Measurements from ENCODE around the gene SLITRK4. TPM values are rescaled to one million over a fixed set of nuclear protein-coding genes. Genes with fewer than 3 reads are reported as not detected.

Gene SLITRK4
- polyA plus RNA-seq (ENCODE audit: insufficient read length in 3 of 3): 10 to 100 TPM; 14.7 to 18.3 (median 17.9) TPM

- no peak for DNase-seq (ENCODE audit: low read depth in 3 of 3, low spot score in 2 of 3)
Observed at GRCh38 chrX:143635915-143636314, at the start of gene SLITRK4. Gene SLITRK4, minus strand, starts transcription at chrX:143636101. Its CDS starts 4,993 bp downstream, at chrX:143631108.

- DNase-seq (ENCODE audit: low read depth in 3 of 3, low spot score in 2 of 3): no peak
Observed at GRCh38 chrX:143683486-143683885, 47.6 kb upstream of the SLITRK4 start.

- DNase-seq (ENCODE audit: low read depth in 3 of 3, low spot score in 2 of 3): no peak
Observed at GRCh38 chrX:143674926-143675325, 39.0 kb upstream of the SLITRK4 start.

- DNase-seq (ENCODE audit: low read depth in 3 of 3, low spot score in 2 of 3): no peak
Observed at GRCh38 chrX:143669395-143669794, 33.5 kb upstream of the SLITRK4 start.

GRCh38 chrX:143664302-143664701 is 28.4 kb upstream of the SLITRK4 start:
- DNase-seq (ENCODE audit: low read depth in 3 of 3, low spot score in 2 of 3): no peak

- DNase-seq (ENCODE audit: low read depth in 3 of 3, low spot score in 2 of 3): no peak
Observed at GRCh38 chrX:143663755-143664154, 27.9 kb upstream of the SLITRK4 start.

GRCh38 chrX:143661286-143661685 is 25.4 kb upstream of the SLITRK4 start:
- no peak for DNase-seq (ENCODE audit: low read depth in 3 of 3, low spot score in 2 of 3)

GRCh38 chrX:143648705-143649104 is 12.8 kb upstream of the SLITRK4 start:
- DNase-seq (ENCODE audit: low read depth in 3 of 3, low spot score in 2 of 3): no peak

GRCh38 chrX:143642426-143642825 is 6.5 kb upstream of the SLITRK4 start:
- DNase-seq (ENCODE audit: low read depth in 3 of 3, low spot score in 2 of 3): no peak

- no peak for DNase-seq (ENCODE audit: low read depth in 3 of 3, low spot score in 2 of 3)
Observed at GRCh38 chrX:143636831-143637230, 930 bp upstream of the SLITRK4 start.

GRCh38 chrX:143634663-143635455 is 1.0 kb downstream of the SLITRK4 start:
- DNase-seq (ENCODE audit: low read depth in 3 of 3, low spot score in 2 of 3): no peak

GRCh38 chrX:143634309-143634662 is 1.6 kb downstream of the SLITRK4 start:
- no peak for DNase-seq (ENCODE audit: low read depth in 3 of 3, low spot score in 2 of 3)

- DNase-seq (ENCODE audit: low read depth in 3 of 3, low spot score in 2 of 3): no peak
Observed at GRCh38 chrX:143633461-143634308, 2.2 kb downstream of the SLITRK4 start.

- no peak for DNase-seq (ENCODE audit: low read depth in 3 of 3, low spot score in 2 of 3)
Observed at GRCh38 chrX:143632625-143633410, 3.1 kb downstream of the SLITRK4 start.

- no peak for DNase-seq (ENCODE audit: low read depth in 3 of 3, low spot score in 2 of 3)
Observed at GRCh38 chrX:143623657-143624056, 12.2 kb downstream of the SLITRK4 start.

- no peak for DNase-seq (ENCODE audit: low read depth in 3 of 3, low spot score in 2 of 3)
Observed at GRCh38 chrX:143621276-143621675, 14.6 kb downstream of the SLITRK4 start.

- no peak for DNase-seq (ENCODE audit: low read depth in 3 of 3, low spot score in 2 of 3)
Observed at GRCh38 chrX:143615851-143616250, 20.1 kb downstream of the SLITRK4 start.

GRCh38 chrX:143601809-143602208 is 34.1 kb downstream of the SLITRK4 start:
- no peak for DNase-seq (ENCODE audit: low read depth in 3 of 3, low spot score in 2 of 3)

- DNase-seq (ENCODE audit: low read depth in 3 of 3, low spot score in 2 of 3): no peak
Observed at GRCh38 chrX:143581240-143581639, 54.7 kb downstream of the SLITRK4 start.

GRCh38 chrX:143580266-143580665 is 55.6 kb downstream of the SLITRK4 start:
- DNase-seq (ENCODE audit: low read depth in 3 of 3, low spot score in 2 of 3): no peak

Measured in right renal cortex interstitium (tissue), 3 donors.